NAMALWA (cell line): ENCODE results near the gene DPT.
A peak's percentile ranks its signal among the peaks of the same experiment; 100 is the strongest.

ENCODE experiments used
- DNase-seq: peaks from one replicate; pipeline ENCODE4 v3.0.0-alpha.2; 2015; ENCODE audit warnings: low spot score

DPT gene

DNA sequence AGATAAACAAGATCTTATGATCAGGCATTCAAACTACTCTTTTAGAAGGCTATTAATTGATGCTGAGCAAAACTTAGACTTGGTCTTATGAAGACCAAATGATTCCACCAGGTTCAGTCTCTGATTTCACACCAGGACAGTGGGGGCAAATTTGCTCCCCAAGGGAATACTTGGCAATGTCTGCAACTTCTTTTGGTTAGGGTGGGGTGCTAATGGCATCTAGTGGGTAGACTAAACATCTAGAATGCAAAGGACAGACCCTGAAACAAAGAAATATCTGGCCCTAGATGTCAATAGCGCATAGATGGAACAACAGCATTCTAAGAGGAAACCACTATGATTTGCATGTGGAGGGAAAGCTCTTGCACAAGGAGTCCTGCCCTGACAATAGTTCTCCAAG is 30.6 kb downstream of the DPT start:
- DNase-seq, result no peak

DNA sequence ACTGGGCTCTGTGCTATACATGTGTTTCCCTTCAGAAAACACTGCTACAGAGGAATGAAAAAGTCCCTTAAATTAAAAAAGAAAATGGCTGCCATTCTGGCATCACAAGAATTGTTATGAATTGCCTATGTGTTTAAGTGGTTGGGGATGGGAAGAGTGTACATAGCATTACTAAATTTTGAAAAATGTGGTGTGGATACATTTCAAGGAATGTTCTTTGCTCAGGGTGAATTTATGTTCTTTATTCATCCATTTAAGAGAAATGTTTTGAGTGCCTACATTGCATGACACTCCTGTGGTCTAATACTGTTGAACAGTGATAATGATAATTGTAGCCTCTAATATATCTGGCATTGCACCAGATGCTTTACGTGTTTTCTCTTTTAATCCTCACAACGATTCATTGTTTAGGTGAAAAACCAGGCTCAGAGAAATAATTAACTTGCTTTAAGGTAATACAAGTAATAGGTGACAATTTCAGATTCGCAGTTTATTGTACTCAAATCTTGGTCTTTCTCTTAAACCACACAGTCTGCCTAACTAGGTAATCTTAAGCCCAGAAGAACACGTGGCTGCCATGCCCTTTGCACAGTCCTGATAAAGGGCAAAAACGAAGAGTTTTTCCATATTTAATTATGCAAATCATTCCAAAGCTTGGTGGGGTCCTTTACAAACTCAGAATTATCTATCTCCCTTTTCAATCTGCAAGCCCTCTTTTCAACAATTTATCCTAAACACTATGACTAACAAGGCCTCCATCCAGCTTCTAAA is 31.5 kb downstream of the DPT start:
- no peak for DNase-seq

DNA sequence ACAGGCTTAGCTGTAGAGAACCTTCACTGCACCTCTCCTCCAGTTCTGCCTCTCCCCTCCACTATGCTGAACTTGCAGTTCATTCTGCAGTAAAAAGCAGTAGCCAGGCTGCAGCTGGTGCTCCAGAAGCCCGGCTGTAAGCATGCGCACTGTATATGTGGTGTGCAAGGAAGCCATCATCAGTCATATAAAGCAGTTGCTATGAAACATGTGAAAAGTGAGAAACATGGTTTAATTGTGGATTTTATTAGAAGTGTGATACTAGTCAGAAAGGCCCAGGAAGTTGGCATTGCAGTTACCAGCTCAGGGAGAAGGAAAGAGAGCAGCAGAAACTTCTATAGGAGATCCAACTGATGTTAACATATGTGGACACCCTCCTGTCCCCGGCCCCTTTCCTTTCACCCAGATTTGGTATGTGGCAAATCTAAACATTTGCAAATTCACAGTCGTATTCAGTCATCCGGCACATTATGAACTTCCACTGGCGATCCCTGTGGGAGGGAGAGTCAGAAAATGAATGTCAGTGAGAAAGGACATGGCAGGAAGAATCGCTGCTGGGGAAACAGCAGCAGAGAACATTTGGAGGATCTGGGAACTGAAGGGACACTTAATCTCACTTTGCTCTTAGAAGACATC is 32.8 kb downstream of the DPT start:
- no peak for DNase-seq

DNA sequence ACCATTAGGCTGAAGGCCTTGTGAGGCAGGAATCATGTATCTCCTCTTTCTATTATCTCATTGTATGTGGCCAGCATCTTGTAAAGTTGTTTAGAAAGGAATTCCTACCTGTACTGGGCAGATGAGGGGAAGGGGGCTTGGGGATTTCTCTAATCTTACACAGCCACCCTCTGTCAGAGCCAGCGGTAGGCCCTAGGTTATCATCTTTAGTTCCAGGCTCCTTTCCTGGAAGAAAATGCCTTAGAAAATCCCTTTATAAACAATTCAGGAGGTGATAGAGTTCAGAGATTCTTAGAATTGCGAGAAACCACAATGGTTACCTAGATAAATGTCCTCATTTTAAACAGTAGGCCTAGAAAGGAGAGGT is 35.2 kb downstream of the DPT start:
- DNase-seq, result no peak

DNA sequence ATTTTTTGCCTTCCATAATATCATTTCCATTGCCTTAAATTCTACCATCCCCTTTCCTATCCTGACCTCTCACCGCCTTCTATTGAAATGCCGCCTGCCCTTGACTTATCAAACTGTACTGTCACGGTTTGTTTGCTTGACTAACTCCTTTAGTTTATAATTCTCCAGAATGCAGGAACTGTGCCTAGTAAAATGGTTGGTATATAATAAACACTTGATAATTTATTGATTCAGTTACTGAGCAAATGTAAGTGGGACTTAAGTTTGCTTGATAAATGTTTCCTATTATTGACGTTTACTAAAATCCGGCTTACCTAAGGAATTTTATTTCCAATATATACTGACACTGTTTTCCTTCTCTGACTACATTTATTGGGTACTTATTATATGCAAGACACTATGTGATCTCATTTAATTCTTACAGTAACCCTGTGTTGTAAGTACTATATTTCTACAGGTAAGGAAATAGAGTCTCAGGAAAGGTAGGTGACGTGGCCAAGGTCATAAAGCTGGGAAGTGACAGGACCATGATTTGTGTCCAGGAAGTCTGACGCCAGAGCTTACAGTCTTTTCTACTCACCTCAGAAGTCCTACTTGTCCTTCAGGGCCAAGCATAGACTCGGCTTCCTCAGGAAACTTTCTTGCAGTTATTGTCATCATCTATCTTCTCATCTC is 35.7 kb downstream of the DPT start:
- no peak for DNase-seq

DNA sequence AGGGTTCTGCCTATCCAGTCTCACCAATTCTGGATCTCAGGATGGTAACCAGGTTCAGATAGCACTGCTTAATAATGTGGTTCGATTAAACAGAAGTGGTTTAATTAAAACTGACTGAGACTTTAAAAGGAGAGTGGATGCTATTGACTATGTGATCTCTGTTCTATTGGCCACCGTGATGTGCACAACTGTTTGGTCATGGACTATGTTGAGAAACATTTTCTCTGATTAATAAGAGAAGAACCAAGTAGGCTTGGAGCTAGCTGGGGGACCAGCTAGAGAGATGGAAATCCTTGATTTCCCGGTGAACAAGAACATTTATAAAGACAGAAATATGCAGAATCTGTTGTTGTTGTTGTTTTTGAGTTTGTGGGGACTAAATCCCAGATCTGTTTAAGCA is 36.5 kb downstream of the DPT start:
- no peak for DNase-seq

DNA sequence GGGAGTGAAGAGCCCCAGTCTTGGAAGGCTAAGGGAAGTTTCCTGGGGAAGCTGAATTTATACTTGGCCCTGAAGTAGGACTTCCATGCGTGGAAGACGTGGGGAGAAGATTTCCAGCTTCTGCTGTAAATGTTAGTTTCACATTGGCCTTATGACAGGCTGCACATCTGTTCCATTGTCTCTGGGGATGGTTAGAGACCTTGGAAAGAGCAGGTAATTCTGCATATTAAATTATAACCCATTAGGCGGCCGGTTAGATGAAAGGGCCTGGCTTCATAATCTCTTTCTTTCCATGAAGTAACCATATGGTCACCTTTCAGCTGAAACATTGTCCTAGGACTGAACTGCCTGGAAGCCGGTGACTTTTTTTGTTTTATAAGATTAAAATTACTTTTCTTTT is 37.5 kb downstream of the DPT start:
- no peak for DNase-seq

DNA sequence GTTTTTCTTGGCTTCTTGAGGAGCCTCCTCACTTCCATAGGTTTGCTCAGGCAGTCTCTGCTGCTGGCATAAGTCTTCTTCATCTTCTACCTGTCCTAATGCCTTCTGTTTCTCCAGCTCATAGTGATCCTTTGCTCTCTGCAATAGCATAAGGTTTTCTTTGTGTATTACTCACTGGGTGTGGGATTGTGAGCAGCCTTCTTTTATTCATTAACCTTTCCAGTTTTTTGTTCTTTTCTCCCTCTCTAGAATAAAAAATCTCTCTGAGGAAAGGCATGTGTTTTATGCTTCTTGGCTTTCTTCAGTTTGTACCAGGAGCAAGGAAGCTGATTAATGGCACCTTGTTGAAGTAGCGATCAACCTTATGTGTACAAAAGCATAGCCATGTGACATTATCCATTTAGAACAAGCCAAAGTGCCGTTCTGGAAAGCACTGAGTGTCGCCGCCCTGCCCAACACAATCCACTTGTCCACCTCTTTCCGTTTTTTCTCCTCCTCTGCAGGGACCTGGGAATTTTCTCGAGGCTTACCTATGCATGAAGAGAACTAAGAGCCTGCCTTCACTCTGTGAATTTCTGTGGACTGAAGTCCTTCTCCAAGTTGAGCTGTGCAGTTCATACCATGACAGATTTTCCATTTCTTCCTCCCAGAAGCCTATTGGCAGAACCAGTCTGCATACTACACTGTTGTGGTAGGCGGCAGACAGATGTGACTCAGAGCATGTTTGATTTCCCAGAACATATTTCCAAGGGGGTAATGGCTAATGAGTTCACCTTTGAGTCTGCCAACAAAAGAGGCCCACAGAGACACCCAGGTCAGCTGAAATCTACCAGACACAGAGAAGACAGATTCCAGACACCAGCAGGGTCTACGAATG is 39.0 kb downstream of the DPT start:
- no peak for DNase-seq

DNA sequence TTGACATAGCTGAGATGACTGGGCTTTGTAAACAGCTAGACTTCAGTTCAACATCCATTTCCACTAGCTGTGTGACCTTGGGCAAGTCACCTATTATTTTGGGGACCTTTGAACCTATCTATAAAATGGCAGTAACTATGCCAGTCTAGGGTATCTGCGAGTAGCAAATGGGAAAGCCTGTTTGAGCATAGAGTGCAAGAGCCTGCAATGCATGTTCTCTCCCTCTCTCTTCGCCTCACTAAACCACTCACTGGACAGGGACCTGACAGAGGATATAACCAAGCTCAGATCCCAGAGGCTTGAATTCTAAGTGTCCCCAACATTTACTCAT is 39.7 kb downstream of the DPT start:
- DNase-seq, result no peak

DNA sequence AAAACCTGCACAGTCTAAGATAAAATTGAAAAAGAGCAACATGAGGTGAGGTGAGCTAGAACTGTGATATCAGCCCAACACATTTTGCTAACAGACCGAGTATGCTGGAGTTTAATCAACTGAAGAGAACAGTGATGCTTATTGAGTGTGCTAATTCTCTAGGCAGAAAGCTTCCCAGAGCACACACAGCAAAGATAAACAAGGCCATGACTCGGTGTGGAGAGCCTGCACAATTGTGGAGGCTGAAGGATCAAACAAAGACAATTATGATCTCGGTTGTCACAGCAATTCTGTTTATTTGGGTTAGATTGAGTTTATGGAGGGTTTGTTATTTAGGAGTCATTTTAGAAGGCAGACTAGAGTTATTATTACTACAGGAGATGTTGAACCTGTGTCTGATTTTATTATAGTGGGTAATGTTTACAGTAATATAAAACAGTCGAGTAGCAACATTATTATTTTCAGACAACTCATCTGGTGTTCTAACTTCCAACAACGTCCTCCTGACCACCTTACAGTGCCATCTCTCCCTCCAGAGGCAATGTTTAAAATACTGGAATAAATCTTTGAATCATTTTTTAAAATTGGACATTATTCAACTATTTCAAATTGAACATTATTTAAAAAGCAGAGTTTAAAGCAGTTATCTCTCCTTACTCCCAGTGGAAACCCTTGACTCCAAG is 40.2 kb downstream of the DPT start:
- no peak for DNase-seq

DNA sequence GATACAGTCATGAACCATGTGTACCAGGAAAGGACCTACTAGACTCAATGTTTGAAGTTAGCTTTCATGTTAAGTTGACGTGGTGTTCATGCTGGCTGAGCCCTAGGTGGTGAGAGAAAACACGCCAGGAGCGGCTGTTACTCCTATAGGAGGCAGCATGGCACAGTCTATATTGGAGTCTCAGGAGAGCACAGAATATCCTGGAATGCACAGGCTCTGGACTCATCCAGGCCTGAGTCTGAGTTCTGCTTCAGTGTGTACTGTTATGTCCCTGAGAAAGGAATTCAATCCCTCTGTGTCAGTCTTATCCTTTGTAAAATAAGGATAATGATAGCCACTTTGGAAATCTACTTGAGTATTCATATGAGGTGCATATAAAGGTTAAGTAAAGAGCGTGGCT is 41.2 kb downstream of the DPT start:
- no peak for DNase-seq

DNA sequence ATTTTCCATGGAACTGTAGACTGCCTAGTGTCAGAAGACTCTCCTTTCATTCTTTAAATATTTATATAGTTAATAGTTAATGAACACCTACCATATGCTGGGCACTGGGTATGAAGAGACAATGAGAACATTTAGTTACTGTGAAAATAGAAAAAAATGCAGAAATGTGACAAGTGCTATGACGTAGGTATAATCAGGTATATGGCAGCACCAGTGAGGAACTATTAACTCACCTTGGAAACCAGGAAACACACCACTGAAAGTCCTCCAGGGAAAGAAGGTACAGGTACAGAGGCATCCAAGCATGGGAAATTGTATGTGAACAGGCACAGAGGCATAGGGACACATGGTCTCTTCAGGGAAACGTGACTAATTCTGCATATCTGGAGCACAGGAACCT is 42.3 kb downstream of the DPT start:
- DNase-seq, result no peak

DNA sequence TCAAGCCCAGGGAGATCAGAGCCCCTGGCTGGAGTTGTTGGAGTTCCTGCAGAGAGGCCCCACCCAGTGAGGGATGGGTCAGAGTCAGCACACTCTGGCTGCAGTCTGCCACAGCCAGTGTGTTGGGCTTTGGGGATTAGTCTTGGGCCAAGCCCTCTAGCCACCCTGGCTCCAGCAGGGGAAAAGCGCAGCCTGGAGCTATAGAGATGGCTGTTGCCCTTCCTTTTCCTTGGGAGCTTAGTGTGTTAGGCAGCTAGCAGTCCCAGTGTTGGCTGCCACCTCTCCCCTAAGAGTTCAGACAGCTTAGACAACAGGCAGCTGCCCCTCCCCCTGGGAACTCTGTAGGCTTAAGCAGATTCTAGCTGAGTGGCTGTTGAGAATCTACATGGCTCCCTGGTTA is 45.1 kb downstream of the DPT start:
- no peak for DNase-seq

DNA sequence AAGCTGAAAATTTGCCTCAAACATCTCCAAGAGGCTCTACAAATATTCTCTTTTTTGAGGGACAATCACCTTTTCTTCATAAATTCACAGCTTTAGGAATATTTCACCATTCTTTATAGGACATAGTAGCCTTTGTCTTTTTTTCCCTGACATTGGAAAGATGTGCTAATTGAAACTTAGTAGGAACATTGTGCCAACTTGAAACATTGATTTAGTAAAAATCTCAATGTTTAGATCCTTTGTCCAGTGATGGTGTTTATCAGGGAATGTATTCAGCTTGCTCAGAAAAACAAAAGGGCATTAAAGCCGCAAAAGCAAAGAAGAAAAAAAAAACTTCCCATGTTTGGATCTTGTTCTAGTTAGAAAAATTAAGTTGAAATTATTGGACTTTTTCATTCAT is 52.1 kb downstream of the DPT start:
- no peak for DNase-seq

DNA sequence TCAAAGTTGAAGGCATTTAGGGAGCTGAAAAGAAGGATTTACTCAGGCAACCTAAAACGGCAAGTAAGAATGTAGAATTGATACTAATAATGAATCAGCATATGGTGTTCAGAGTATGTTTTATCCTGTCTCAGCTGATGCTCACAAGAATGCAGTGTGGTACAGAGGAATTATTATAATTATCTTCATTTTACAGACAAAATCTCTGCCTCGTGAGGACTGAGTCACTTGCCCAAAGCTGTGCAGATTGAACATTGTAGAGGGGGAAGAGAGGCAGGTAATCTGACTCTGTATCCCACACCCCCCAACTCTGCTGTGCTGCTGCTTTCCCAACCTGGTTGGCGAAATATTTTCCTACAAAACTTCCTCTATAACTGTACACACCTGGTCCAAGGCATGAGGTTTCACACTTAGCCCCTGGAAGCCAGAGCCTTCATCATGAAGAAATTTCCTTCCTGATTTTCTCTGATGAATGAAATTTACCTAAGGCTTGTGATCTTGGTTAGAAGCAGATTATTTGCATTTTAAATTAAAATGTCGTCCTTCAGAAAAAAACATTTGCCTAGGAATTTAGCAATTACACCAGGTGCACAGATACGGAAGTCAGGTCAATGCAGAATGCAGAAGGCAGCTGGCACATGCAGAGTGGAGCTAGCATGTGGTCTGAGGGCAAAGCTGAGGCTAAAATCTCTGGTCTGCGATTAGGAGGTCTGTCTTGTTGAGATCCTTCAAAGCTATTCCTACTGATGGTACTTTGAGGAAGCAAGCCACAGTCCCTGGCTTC is 52.8 kb downstream of the DPT start:
- peak; percentile 50 for DNase-seq

DNA sequence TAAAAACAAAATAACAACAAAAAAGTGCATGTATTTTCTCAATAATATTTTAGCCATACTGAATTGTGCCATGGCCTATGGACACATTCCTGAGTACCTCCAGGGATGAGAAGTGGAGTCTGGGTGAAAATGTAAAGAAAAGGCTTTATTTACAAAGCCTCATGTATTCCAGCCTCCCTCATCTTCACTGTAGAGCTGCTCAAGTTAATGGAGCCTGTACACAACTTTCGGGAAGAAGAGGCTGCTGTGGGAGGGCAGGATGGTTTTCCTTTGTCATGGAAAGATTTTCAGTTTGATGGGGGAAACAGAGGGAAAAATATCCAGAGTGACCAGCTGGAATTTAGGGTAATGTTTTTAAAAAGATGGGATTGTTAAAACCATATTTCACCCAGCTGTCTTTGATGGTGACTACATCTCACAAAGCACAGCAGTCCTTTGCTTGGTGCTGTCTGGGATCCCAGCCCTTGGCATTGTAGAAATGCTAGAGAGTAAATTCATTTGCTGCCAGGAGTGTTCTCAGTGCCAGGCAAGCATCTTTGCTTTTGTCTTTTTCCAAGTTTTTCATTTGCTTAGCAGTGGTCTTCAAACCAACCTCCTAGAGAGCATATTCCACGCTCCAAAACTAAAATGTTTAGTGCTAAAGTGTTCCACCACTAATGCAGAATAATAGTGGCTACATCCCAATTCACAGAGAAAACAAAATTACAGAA is 54.9 kb downstream of the DPT start:
- DNase-seq, result no peak

DNA sequence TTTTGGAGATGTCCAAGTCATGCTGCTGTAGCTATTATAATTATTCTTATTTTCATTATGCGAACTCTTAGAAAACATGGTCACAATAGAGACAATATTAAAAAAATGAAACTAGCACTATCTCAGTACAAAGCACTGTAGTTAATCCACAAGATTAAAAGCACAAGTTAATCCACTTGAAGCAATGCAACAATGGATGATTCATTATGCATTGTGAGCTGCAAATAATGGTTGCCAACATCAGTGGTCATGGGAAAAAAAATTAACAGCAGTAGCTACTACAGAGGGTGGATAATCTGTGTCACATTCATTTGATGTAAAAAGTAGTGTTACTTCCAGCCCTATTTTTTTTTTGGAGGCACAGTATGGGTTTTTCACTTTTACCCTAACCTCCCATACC is 56.7 kb downstream of the DPT start:
- DNase-seq, result no peak

DNA sequence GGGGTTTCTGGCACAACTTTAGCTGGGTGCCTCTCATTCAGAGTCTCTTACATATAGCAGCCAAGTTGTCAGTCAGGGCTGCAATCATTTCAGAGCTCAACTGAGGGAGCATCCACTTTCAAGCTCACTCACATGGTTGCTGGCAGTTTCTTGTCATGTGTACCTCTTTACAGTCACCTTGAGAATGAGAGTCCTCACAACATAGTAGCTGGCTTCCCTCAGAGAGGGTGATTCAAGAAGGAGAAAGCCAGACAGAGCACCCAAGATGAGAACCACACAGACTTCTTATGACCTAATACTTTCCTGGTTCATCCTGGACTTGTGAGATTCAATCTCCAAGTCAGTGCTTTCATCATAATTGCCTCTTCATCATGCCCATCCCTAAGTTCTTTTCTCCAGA is 57.2 kb downstream of the DPT start:
- DNase-seq, result no peak

DNA sequence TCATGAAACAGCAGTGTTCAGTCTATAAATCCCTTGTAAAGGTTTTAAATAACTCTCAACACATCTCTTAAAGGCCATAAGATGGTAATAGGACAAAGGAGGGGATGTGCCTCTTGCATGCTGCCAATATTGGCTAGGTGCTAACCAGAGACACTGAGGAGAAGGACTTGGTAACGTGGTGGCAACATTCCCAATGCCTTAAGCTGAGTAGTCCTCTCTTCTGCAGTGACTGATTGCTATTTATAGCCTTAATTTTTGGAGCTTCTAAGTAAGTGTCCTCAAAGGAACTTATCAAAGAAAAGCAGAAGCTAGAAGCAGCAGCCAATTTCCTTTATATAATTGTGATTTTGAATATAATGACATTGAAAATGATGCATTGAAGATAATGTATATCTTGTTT is 63.0 kb downstream of the DPT start:
- DNase-seq, result no peak

DNA sequence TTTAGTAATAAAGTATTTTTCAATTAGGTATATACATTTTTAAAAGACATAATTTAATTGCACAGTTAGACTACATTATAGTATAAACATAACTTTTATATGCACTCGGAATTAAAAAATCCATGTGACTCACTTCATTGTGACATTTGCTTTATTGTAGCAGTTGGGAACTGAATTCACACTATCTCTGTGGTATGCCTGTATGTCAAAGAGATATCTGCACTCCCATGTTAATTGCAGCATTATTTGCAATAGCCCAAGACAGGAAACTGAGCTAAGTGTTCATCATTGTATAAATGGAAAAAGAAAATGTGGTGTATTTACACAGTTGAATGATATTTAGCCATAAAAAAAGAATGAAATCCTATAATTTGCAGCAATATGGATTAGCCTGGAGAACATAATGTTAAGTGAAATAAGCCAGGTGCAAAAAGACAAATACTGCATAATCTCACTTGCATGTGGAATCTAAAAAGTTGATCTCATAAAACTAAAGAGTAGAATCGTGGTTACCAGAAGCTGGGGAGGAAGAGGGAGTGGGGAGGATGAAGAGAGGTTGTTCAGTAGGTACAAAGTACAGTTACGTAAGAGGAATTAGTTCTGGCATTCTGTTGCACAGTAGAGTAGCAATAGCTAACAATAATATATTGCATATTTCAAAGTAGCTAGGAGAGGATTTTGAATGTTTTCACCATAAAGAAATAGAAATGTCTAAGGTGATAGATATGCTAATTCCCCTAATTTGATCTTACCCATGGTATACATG is 64.8 kb downstream of the DPT start:
- DNase-seq, result no peak
